Measurements from ENCODE around the gene TMEM72.

The TMEM72 gene

GRCh38 chr10:44939691-44940401 is 28.7 kb downstream of the TMEM72 start:
- Histone ChIP-seq H3K4me3 (ENCODE audit: low read length) (no peak overlapping the region), H3K27me3 (ENCODE audit: control insufficient read depth, insufficient read depth, low read length) (no peaks in the 10 kb centered on the region), H3K9me3 (ENCODE audit: control insufficient read depth, low read length) (no peaks in the 10 kb centered on the region), H3K9ac (ENCODE audit: low read length) (no peak overlapping the region), H3K4me1 (ENCODE audit: control insufficient read depth, insufficient read depth, low read length) (peaks cover 10% of the 10 kb centered on the region), H3K36me3 (ENCODE audit: control insufficient read depth, insufficient read depth, low read length) (no peaks in the 10 kb centered on the region)

- no peaks in the 10 kb centered on the region for H3K36me3 ChIP-seq (ENCODE audit: control insufficient read depth, insufficient read depth, low read length)
- no peaks in the 10 kb centered on the region for H3K9me3 ChIP-seq (ENCODE audit: control insufficient read depth, low read length)
- H3K4me3 ChIP-seq (ENCODE audit: low read length) = no peak overlapping the region
- H3K9ac ChIP-seq (ENCODE audit: low read length) = no peak overlapping the region
- peaks cover 7% of the 10 kb centered on the region for H3K4me1 ChIP-seq (ENCODE audit: control insufficient read depth, insufficient read depth, low read length)
- H3K27me3 ChIP-seq (ENCODE audit: control insufficient read depth, insufficient read depth, low read length) = no peaks in the 10 kb centered on the region
These were observed 33.2 kb downstream of the TMEM72 start for GRCh38 chr10:44944354-44944753.

DNA sequence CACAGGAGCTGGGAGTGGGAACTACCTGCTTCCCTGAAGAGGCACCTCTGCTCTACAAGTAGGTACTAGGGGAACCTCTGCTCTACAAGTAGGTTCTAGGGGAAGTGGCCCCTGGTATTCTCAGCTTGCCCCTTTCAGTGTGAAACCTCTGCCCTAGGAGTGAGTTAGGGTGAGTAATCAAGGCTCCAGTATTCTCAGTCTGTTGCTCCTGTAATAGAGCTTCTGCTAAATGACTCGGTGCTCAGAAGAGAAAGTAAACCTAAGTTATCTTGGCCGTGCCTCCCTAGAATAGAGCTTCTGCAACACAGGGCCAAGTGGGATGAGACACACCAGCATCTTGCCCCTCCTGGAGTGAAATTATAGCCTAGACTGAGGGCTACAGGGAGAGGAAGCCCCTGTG is 35.1 kb downstream of the TMEM72 start:
- Histone ChIP-seq H3K9ac (ENCODE audit: low read length) (no peak overlapping the region), H3K27me3 (ENCODE audit: control insufficient read depth, insufficient read depth, low read length) (no peaks in the 10 kb centered on the region), H3K4me3 (ENCODE audit: low read length) (no peak overlapping the region), H3K36me3 (ENCODE audit: control insufficient read depth, insufficient read depth, low read length) (no peaks in the 10 kb centered on the region), H3K4me1 (ENCODE audit: control insufficient read depth, insufficient read depth, low read length) (peaks cover 13% of the 10 kb centered on the region), H3K9me3 (ENCODE audit: control insufficient read depth, low read length) (no peaks in the 10 kb centered on the region)

- Histone ChIP-seq H3K9me3 (ENCODE audit: control insufficient read depth, low read length) (no peaks in the 10 kb centered on the region), H3K36me3 (ENCODE audit: control insufficient read depth, insufficient read depth, low read length) (no peaks in the 10 kb centered on the region), H3K9ac (ENCODE audit: low read length) (no peak overlapping the region), H3K27me3 (ENCODE audit: control insufficient read depth, insufficient read depth, low read length) (no peaks in the 10 kb centered on the region), H3K4me1 (ENCODE audit: control insufficient read depth, insufficient read depth, low read length) (peaks cover 13% of the 10 kb centered on the region), H3K4me3 (ENCODE audit: low read length) (no peak overlapping the region)
These were observed 36.4 kb downstream of the TMEM72 start for GRCh38 chr10:44947371-44948152.

GRCh38 chr10:44948642-44949041 is 37.5 kb downstream of the TMEM72 start:
- H3K36me3 ChIP-seq (ENCODE audit: control insufficient read depth, insufficient read depth, low read length) = no peaks in the 10 kb centered on the region
- H3K4me3 ChIP-seq (ENCODE audit: low read length) = no peak overlapping the region
- no peaks in the 10 kb centered on the region for H3K27me3 ChIP-seq (ENCODE audit: control insufficient read depth, insufficient read depth, low read length)
- H3K4me1 ChIP-seq (ENCODE audit: control insufficient read depth, insufficient read depth, low read length) = peaks cover 13% of the 10 kb centered on the region
- H3K9me3 ChIP-seq (ENCODE audit: control insufficient read depth, low read length) = no peaks in the 10 kb centered on the region
- no peak overlapping the region for H3K9ac ChIP-seq (ENCODE audit: low read length)

GRCh38 chr10:44949127-44949802 is 38.1 kb downstream of the TMEM72 start:
- H3K9me3 ChIP-seq (ENCODE audit: control insufficient read depth, low read length) = no peaks in the 10 kb centered on the region
- no peak overlapping the region for H3K4me3 ChIP-seq (ENCODE audit: low read length)
- no peak overlapping the region for H3K9ac ChIP-seq (ENCODE audit: low read length)
- no peaks in the 10 kb centered on the region for H3K36me3 ChIP-seq (ENCODE audit: control insufficient read depth, insufficient read depth, low read length)
- H3K27me3 ChIP-seq (ENCODE audit: control insufficient read depth, insufficient read depth, low read length) = no peaks in the 10 kb centered on the region
- peaks cover 13% of the 10 kb centered on the region for H3K4me1 ChIP-seq (ENCODE audit: control insufficient read depth, insufficient read depth, low read length)

- Histone ChIP-seq H3K36me3 (ENCODE audit: control insufficient read depth, insufficient read depth, low read length) (no peaks in the 10 kb centered on the region), H3K9ac (ENCODE audit: low read length) (no peak overlapping the region), H3K4me1 (ENCODE audit: control insufficient read depth, insufficient read depth, low read length) (peaks cover 13% of the 10 kb centered on the region), H3K9me3 (ENCODE audit: control insufficient read depth, low read length) (no peaks in the 10 kb centered on the region), H3K27me3 (ENCODE audit: control insufficient read depth, insufficient read depth, low read length) (no peaks in the 10 kb centered on the region), H3K4me3 (ENCODE audit: low read length) (no peak overlapping the region)
These were observed 38.8 kb downstream of the TMEM72 start for GRCh38 chr10:44949915-44950314.

DNA sequence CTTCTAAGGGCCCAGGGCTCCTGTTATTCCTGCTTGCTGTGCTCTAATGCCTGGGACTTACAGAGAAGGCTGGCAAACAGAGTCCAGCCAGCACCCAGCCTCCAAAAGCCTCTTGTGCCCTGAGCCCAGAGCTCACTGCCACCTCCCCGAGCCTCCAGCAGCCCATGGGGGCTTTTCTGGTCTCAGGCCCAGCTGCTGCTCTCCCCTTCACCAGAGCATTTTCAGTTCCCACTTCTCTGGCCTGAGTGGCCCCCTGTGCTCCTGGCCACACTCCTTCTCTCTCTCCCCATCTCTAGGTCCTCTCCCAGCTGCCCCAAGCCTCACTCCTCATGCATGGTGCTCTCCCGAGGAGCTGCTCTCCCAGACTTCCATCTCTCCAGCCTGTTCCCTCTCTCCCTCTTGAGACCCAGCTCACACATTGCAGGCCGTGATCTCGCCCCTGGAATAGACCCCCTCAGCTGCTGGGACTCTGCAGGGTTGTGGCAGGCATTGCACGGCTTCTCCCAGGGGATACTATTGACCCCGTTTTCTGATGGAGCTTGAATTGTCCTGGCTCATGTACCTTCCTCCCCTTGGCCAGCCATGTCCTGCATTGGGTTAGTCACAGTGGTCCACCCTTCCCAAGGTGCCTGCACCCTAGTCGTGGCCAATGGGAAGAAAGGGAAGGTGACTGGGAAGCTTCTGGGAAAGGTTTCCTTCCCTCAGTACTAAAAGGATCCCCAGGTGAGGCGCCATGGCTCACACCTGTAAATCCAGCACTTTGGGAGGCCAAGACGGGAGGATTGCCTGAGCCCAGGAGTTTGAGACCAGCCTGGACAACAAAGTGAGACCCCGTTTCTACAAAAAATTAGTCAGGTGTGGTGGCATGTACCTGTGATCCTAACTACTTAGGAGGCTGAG is 39.4 kb downstream of the TMEM72 start:
- H3K4me1 ChIP-seq (ENCODE audit: control insufficient read depth, insufficient read depth, low read length) = peaks cover 13% of the 10 kb centered on the region
- no peaks in the 10 kb centered on the region for H3K27me3 ChIP-seq (ENCODE audit: control insufficient read depth, insufficient read depth, low read length)
- no peak overlapping the region for H3K9ac ChIP-seq (ENCODE audit: low read length)
- H3K9me3 ChIP-seq (ENCODE audit: control insufficient read depth, low read length) = no peaks in the 10 kb centered on the region
- no peaks in the 10 kb centered on the region for H3K36me3 ChIP-seq (ENCODE audit: control insufficient read depth, insufficient read depth, low read length)
- H3K4me3 ChIP-seq (ENCODE audit: low read length) = no peak overlapping the region

GRCh38 chr10:44951576-44952226 is 40.6 kb downstream of the TMEM72 start:
- Histone ChIP-seq H3K9ac (ENCODE audit: low read length) (no peak overlapping the region), H3K27me3 (ENCODE audit: control insufficient read depth, insufficient read depth, low read length) (no peaks in the 10 kb centered on the region), H3K36me3 (ENCODE audit: control insufficient read depth, insufficient read depth, low read length) (no peaks in the 10 kb centered on the region), H3K9me3 (ENCODE audit: control insufficient read depth, low read length) (no peaks in the 10 kb centered on the region), H3K4me3 (ENCODE audit: low read length) (no peak overlapping the region), H3K4me1 (ENCODE audit: control insufficient read depth, insufficient read depth, low read length) (peaks cover 13% of the 10 kb centered on the region)

DNA sequence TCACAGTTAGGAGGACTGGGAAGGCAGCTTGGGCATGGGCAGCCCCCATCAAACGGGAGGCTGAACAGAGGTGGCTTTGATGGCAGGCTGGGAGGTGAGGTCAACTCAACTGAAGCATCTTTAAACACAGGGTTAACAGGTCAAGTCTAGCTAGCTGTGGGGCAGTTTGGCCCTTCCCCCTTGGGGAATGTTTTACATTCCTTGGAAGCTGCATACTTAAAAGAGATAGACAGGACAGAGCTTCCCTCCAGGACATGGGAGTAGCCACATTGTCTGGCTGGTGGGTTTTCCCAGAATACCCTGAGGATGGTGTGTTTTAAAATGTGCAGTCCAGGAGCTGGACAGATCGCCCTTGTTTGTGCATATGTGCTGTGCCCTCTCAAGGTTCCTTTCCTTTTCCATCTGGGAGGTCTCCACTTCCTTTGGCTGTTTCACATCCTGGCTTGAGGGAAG is 41.7 kb downstream of the TMEM72 start:
- Histone ChIP-seq H3K9me3 (ENCODE audit: control insufficient read depth, low read length) (no peaks in the 10 kb centered on the region), H3K36me3 (ENCODE audit: control insufficient read depth, insufficient read depth, low read length) (no peaks in the 10 kb centered on the region), H3K9ac (ENCODE audit: low read length) (no peak overlapping the region), H3K4me3 (ENCODE audit: low read length) (no peak overlapping the region), H3K4me1 (ENCODE audit: control insufficient read depth, insufficient read depth, low read length) (peaks cover 19% of the 10 kb centered on the region), H3K27me3 (ENCODE audit: control insufficient read depth, insufficient read depth, low read length) (no peaks in the 10 kb centered on the region)

DNA sequence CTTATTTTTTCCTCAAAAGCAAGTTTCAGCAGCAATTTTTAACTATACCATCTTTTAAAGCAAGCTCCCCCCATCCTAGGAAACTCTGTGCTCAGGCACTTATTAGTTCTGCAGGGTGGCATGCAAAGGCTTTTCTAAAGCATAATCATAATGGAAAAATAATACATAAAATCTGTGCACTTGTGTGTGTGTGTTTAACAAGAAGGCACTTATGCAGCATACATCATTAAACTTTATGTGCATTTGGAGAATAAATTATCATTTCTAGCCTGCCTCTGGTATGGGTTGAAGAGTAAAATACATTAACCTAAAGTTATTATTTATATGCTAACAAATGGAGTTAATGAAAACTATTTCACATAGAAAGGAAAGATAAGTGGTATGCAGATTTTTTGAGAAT is 42.9 kb downstream of the TMEM72 start:
- Histone ChIP-seq H3K9me3 (ENCODE audit: control insufficient read depth, low read length) (no peaks in the 10 kb centered on the region), H3K36me3 (ENCODE audit: control insufficient read depth, insufficient read depth, low read length) (no peaks in the 10 kb centered on the region), H3K27me3 (ENCODE audit: control insufficient read depth, insufficient read depth, low read length) (no peaks in the 10 kb centered on the region), H3K4me1 (ENCODE audit: control insufficient read depth, insufficient read depth, low read length) (peaks cover 30% of the 10 kb centered on the region), H3K9ac (ENCODE audit: low read length) (no peak overlapping the region), H3K4me3 (ENCODE audit: low read length) (no peak overlapping the region)

Data from mucosa of stomach (tissue), 1 donor.